LNCAP (cell line): ENCODE data around the gene NTRK3.

Experiments used
- CTCF ChIP-seq: fragments of 450-650 bp; IDR thresholded peaks from 2 replicates; pipeline ENCODE4 v1.5.1; 2017; ENCODE audit warnings: mild to moderate bottlenecking

NTRK3 gene

GRCh38 chr15:88015228-88015860 is 241.2 kb downstream of the NTRK3 start:
- TF ChIP-seq CTCF, result no peak

DNA sequence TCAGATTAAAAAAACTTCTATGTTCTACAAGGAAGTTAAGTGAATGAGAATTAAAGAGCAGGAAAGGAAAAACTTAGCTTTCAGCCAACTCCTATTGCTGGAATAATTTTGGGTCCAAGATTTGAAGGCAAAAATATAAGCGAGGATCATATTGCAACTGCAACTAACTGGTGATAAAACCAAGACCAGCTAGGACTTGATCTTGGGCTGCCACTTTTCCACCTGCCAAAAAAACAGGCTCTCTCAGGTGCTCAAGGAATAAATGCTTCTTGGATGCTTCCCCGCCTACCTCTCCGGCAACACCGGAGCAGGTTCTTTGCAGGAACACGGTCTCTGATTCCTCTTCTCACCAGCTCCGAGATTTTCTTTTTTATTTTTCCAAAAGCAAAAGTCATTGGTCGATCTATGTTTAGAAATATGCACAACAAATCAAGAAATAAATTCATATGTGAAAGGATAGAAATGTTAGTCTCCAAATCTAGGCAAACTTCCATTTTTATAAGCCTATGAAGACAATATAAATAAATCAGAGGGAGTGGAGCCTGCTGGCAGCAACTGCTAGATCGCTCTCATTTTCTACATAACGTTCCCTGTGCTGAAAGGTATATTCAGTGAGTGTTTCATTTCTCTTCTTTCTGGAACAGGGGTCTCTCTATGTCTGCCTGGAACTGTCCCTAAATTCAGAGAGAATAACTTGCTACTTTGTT is 241.9 kb downstream of the NTRK3 start:
- TF ChIP-seq CTCF, result no peak

DNA sequence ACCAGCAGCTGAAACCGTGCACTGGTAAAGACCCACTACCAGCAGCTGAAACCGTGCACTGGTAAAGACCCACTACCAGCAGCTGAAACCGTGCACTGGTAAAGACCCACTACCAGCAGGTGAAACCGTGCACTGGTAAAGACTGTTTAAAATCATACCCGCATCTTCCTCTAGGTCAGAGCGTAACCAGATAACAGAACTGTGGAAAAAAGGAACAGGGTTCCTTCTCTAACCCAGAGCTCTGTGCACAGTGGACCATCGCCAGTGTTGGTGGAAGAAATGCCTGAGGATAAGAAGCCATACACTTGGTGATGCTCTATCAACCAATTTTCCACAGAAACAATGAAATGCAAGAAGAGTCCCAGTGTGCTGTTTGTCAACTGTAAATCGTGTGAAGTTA is 243.4 kb downstream of the NTRK3 start:
- no peak for TF ChIP-seq CTCF

DNA sequence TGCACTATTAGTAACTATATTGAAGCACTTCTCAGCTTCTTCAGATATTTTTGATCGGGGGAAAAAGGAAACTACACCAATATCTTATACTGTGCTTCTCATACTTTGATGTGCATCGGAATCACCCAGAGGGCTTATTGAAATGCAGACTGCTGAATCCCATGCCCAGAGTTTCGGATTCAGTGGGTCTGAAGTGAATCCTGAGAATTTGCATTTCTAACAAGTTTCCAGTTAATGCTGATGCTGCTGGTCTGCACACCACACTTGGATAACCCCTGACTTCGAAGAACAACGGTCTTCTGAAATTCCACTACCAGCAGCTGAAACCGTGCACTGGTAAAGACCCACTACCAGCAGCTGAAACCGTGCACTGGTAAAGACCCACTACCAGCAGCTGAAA is 243.9 kb downstream of the NTRK3 start:
- no peak for TF ChIP-seq CTCF

DNA sequence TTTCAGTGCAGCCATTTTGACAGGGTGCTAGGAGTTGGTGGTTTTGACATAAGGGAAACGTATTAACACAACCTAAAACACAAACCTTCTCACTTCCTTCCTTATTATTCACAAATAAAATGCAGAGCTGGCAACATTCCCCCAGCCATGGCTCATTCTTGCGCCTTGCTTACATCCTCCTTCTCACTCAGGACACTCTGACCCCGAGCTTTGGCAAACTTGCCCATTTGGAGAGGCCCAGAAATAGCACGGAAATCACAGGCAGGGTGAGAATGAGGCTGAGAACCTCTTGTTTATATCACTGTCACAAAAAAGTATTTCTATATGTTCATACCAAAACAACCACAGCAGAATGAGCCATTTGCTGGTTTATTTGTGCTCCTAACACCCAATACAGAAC is 244.3 kb downstream of the NTRK3 start:
- no peak for TF ChIP-seq CTCF

GRCh38 chr15:88011533-88011932 is 245.0 kb downstream of the NTRK3 start:
- TF ChIP-seq CTCF, result no peak

- TF ChIP-seq CTCF, result no peak
Measured at GRCh38 chr15:88006146-88006545, 250.4 kb downstream of the NTRK3 start.
